HG03460 (cell line): Measurements from ENCODE around the gene KLHL30.

Experiments
- ATAC-seq: cut with Tn5 transposase; IDR thresholded peaks from one replicate; pipeline ENCODE4 v1.9.1; 2021; ENCODE audit not compliant: unreplicated experiment

KLHL30 gene, protein sequence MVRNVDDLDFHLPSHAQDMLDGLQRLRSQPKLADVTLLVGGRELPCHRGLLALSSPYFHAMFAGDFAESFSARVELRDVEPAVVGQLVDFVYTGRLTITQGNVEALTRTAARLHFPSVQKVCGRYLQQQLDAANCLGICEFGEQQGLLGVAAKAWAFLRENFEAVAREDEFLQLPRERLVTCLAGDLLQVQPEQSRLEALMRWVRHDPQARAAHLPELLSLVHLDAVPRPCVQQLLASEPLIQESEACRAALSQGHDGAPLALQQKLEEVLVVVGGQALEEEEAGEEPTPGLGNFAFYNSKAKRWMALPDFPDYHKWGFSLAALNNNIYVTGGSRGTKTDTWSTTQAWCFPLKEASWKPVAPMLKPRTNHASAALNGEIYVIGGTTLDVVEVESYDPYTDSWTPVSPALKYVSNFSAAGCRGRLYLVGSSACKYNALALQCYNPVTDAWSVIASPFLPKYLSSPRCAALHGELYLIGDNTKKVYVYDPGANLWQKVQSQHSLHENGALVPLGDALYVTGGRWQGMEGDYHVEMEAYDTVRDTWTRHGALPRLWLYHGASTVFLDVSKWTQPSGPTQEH

DNA sequence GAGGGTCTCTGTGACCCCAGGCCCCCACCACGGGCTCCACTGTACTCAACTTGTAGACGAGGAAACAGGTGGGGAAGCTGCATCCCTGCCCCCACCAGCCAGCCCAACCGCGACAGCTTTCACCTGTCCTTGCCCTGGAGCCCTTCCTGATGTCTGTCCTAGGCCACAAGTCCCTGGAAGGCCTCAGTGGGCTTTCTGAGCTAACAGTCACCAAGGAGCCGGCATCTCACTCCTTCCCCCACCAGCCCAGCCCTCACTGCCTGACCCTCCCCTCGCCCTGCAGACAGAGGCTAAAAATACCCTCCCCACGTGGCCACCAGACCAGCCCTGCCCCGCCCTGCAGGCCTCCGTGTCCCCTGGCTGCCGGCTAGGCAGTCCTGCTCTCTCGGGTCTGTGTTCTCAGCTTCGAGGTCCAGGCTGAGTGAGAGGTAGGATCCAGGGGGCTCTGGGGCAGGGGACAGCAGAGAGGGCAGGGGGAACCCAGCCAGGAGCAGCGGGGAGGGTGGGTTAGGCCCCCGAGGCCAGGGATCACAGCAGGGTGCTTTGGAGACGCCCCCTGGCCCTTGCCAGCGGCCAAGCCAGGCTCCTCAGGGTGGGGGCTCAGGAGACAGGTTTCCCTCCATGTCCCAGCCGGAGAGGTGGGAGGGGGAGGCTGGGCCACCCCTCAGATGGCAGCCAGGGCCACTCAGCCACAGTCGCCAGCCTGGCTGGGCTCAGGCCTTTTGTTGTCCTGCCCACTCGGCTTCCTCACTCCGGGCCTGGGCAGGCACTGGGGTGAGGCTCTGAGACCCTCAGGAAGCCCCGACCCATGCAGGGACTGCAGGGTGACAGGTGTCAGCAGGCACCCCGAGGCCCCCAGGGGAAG is at the start of gene KLHL30:
Gene KLHL30, plus strand, starts transcription at position 338 of the 865 bp plus-strand sequence. CDS start 2,087 bp downstream, outside the sequence.
- no peak for ATAC-seq

DNA sequence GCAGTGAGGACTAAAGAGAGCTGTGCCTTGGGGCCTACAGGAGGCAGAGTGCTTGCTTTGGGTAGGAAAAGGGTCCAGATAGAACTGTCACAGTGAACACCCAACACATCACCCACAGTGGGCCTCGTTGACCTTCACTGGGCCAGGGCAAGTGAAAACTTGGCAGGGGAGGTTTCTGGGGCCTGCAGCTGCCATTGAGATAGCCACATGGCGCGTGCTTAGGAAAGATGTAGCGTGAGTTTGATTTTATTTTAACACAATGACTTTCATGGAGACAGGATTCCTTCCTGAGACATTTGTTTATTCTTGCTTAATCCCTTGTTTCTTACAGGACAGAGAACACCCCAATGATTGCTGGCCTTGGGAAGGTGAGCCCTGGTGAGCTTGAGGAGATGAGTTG is 47.6 kb upstream of the KLHL30 start:
- no peak for ATAC-seq

DNA sequence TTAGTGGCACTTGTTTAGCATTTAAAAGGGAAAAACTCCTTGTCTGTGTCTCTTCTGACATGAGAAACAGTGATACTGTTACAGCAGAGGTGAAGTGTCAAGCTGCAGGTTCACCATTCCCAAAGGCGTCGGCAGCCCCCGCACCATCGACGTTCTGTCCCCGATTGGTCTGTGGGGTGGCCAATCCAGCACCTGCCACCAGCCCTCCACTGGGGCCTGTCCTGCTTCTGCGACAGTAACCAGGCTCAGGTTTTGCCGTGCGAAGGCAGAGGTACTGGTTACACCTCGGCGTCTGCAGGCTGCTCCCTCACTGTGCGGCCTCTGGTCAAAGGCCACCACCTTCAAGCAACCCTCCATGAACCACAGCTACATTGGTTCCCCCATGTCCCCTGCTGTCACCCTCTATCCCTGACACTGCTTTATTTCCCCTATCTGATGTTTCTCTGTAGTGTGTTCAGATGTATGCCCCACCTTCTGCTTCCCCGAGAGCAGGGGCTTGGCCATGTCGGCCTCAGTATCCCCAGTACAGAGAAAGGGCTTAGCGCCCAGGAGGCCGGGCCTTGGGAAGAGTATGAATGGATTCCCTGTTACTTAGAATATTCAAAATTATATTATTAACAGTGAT is 46.9 kb upstream of the KLHL30 start:
- ATAC-seq, result no peak

DNA sequence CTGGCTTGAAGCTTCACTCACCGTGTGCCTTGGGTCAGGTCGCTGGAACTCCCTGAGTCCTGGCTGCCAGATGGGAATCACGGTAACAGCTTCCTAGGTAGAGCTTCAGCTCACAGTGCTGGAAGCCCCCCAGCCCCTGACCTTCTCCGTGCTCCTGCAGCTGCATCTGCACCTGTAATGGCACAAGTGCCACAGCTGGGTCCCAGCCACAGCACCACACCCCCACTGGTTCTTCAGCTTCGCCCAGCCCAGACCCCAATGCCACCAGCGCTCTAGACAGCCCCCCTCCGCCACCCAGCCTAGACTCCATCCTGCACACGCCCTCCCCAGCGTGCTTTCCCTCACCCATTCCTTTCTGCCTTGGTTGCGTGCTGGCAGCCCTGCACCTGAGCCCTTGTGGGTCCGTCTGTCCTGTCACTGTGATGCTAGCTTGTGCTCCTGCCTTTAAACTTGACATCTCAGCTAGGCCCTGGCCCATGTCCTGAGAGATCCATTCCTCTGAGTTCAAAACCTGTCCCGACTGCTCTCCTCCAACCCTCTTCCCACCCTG is 45.9 kb upstream of the KLHL30 start:
- ATAC-seq, result no peak

DNA sequence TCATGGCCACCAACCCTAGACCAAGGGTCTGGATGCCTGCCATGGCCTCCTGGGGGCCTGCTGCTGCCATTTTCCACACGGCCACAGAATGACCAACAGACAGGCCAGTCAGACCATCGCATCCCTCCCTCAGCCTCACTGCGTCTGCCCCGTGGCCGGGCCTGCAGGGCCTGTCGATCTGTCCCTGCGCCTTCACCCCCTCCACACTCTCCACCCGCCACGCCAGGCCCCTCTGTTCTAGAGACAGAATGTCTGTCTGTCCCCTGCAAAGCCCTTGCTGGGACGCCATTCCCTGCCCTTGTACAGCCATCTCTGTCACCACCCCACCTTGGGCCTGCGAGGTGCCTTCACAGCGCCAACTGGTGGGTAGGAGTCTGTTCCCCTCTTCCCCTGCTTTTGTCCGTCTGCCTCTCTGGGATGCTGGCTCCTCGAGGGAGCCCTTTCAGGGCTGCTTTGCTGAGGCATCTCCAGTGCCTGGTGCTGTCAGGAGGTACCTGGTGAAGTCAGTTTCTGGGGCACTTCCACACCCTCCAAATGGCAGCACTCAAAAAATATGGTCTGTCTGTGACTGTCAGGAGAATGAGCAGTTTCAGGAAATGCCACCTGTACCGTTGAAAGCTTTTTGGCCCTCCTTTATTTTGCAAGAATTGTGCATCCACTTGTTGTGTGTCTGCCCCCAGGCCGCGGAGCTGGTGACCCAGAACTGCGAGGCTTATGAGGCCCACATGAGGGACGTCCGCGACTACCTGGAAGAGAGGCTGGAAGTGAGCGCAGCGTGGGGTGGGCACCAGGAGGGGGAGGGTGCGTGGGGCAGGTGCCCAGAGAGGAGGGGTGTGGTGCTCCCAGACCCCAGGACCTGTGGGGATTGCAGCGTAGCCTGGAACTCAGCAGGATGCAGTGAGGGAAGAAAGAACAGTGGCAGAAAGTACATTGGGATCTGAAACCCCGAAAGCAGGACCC is 45.0 kb upstream of the KLHL30 start:
- ATAC-seq, result no peak

DNA sequence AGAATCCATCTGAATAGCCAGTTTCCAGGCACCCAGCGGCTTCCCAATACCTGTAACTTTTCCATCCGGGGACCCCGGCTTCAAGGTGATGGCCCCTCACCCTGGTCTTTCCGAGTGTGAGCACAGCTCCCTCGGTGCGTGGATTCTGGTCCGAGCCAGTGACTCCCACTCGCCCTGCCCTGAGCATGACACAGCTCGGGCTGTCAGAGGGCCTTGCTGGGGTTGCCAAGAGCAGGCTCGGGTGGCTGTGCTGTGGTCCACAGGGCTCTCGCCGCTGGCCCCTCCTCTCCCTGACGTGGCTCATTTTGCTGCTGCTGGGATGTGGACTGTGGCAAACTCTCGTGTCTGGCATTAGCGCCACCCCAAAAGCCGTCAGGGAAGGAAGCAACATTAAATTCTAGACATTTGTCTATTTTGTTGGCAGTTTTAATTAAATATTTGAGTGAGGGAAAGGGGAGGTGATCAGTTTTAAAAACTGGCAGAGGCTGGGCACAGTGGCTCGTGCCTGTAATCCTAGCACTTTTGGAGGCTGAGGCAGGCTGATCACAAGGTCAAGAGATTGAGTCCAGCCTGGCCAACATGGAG is 43.9 kb upstream of the KLHL30 start:
- ATAC-seq, result no peak

DNA sequence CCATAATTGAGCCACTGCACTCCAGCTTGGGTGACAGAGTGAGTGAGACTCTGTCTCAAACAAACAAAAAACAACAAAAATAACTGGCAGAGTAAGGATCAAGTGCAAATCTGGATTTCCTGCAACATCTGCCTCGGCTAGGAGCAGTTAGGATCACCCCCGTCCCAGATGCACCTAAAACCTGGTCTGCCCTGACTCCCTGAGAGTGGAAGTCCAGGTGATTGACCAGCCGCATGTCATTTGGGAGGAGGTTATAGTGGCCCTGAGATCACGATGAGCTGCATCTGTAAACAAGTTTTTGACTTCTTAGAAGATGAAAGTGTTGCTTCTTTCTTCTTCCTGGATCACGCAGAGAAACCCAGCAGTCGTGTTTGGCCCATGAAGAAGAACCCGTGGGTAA is 43.3 kb upstream of the KLHL30 start:
- ATAC-seq, result no peak

DNA sequence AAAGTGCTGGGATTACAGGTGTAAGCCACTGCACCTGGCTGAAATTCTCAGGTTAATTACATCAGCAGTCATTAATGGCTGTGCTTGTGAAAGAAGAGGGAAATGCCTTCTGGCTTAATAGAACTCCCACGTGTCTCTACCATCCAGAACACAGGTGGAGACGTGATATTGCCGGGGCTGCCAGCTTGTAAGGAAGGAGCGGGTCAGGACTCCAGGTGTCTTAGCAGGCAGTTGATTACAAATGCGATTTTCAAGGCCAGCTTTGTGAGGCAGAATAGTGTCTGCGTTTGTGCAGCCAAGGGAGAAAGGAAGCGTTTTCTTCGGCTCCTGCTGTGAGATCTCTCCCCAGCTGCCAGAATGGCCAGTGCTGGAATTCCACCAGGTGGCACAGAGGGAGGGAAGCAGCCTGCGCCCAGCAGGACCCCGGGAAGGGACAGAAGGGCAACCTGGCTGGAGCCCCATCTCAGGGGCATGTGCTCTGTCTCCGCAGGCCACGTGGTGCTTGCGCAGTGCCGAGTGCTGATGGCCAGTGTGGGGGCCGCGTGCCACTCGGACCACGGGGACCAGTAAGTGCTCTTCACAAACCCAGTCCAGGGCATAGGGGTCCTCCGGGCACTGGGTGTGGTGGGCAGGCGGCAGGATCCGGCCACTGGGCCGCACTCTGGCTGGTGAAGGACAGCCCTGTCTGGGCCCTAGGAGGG is 42.0 kb upstream of the KLHL30 start:
- no peak for ATAC-seq

DNA sequence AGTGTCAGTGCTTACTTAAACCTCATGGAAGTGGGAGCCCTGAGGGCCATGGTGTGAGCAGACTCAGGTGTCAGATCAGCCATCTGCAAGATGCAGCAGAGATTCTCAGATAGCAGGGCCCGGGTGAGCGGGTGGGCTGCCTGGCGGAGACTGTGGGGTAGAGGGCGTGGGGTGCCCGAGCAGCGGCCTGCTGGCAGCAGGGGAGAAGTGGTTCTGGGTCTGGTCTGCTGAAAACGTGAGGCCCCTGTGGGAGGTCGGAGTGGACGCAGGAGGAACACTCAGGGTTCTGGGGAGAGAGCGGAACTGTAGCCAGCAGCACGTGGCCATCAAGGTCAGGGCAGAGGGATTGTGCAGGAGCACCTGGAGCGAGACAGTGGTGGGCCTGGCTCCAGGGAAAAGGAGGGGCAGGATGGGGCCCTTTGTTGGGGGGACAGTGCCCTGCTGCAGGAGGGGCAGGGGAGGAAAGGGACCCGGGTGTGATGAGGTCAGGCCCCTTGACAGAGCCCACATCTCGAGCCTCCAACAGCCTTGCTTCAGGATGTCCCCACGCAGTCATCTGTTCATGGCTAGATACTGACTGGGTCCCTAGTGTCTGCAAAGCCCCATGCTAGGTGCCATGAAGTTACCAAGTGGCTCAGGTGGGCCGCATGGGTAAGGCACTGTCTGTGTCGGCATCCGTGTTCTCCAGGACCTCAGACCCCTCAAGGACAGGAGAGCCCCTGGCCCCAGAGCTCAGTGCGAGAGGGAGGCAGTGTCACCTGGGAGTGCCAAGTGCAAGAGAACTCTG is 41.1 kb upstream of the KLHL30 start:
- ATAC-seq, result no peak

DNA sequence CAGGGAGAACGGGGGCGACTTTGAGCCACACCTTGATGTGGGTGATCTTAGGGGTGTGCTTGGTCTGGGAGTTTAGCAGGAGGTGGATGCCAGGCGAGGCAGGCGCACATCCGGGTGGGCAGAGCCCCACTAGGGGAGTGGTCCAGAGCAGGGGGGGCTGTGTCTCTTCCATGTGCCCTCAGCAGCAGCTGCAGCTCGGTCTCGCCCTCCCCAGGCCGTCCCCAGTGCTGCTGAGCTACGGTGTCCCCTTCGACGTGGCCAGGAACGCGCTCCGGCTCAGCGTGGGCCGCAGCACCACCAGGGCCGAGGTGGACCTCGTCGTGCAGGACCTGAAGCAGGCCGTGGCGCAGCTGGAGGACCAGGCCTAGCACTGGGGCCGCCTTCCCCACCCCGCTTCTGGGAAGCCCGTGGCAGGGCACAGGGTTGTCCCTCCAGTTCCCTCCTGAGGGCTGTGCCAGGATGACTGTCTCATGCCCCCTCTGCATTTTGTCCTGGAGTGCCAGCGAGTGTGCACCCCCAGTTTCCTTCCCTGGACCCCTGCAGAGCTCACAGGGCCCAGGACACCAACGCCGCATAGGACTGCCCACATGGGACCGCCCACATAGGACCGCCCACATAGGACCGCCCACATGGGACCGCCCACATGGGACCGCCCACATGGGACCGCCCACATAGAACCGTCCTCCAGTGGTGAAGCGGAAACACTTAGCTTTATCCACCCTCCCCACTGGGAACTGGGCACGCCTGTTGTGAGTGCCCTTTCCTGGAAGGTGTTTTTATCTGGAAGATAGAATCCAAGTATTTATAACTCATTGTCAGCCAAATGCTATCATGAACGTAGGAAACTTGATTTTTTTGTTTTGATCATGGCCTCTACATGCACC is 40.2 kb upstream of the KLHL30 start:
- ATAC-seq, result no peak

DNA sequence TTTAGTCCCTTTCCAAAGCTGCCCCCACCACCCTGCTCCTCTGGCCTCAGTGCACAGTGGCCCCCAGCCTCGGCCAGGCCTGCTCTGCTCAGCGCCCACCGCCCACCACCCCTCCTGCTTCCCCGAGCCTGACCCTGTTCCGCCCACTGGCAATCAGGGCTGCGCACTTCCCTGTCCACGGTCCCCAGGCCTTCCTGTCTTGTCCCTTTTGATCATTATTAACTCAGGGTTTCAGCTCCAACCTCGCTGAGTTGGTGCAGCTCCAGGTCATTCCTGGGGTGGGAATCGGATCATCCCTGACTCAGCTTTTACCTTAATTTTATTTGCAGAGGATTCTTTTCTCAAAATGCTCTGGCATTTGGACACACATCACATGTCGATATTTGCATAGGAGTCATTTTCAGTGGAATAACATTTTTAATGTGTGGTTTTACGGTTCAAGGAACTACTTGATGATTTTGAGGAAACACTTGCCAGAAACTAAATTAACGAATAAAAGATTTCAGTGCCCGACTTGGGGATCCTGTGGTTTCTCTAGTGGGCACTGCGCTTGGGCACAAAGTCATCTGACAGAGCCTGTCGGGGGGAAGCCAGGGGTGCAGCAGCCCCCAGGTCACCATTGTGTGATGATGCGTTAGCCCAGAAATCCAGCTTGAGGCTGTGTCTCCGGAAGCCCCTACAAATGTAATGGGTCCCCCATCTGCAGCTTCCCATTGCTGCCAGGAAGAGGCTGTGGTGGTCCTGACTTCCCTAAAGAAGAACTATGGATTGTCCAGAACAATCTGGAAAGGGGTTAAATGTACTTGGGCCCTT is 39.4 kb upstream of the KLHL30 start:
- ATAC-seq, result no peak

DNA sequence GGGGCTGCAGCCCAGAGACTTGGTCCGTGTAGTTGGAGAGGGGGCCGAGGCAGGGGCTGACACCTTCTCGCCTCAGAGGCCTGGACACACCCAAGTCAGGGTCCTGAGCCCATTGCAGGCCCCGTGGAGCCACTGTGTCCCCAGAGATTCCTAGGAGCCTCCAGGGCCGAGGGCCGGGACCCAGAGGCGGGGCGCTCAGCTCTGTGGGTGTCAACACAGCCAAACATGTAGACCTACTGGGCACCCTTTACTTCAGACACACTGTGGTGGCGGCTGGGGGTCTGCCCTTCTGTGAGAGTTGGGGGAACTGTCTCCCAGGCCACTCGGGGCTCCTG is 38.8 kb upstream of the KLHL30 start:
- ATAC-seq, result no peak

DNA sequence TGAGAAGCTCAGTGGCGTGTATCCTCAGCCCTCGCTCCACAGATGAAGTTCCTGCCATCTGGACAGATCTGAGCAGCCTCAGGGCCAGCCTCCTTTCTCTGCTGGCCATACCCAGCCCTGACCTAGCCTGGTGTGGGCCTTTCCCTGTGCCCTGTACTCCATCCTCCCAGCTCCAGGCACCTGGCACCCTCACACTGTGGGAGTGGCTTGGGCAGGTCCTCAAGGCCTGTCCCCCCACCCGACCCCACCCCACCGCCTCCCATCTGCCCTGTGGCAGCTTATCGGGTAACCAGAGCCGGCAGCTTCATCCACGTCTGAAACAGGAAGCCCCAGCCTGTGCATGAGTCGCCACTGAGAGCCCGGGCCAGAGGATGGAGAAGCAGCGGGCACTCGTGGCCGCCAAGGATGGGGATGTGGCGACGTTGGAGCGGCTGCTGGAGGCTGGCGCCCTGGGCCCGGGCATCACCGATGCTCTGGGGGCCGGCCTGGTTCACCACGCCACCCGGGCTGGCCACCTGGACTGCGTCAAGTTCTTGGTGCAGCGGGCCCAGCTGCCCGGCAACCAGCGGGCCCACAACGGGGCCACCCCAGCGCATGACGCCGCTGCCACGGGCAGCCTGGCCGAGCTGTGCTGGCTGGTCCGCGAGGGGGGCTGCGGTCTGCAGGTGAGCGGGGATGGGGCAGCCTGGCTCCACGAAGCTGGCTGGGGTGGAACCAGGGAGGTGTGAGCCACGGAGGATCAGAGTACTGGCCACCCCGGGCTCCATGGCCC is 38.2 kb upstream of the KLHL30 start, which contains the start of gene ESPNL:
Gene ESPNL, plus strand, starts transcription at position 292 of the 772 bp plus-strand sequence. Its CDS starts 80 bp downstream, at position 372.
- no peak for ATAC-seq

DNA sequence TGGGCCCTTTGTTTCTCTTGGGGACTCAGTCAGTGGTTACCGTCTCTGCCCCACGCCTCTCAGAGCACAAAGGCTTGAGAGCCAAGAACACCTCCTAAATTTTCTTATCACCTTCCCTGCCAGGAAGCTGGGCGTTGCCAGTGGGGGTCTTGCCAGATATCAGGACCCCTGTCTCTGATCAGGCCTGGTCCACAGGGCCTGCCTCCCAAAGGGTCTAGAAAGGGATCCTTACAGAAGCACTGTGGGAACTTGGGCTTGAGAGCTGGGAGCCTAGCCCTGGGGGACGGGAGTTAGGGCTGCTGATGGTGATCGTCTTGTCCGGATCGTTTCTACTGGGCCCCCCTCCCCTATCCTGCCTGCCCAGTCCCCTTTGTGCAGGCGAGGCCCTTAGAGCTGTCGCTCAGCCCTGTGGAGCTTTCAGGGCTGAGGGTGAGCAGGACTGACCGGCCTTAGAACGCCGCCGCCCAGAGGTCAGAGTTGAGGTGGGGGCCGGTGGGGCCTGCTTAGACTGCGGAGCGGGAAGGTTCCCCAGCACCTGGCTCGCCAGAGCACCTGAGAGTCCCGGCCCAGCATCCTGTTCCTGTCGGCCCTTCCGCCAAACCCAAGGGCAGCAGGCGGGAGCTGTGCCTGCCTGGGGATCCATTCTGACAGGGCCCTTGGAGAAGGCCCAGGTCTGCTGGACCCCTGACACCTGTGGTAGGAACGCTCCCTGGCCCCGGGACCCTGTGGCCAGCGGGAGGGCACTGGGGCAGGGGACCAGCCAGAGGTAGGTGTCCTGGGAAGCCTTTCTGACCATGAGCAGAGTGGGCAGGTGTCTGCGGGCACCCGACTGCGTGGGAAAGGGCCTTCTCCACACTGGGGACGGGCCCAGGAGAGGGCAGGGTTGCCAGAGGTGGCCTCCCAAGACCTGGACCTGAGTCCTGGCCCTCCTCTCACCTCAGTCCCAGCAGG is 37.4 kb upstream of the KLHL30 start:
- ATAC-seq, result no peak
